Heart left ventricle (tissue), 13 donors: Measurements from ENCODE around the gene ANKRD11.

Experiments
- POLR2A ChIP-seq, 2 donors: fragments of 450-650 bp; IDR thresholded peaks; one replicate each; pipeline ENCODE4 v1.6.1; 2017; ENCODE audit warnings: antibody characterized with exemption in 2 of 2, mild to moderate bottlenecking in 2 of 2, moderate library complexity in 2 of 2
- TF ChIP-seq, protein P1 (sequence below), 12 donors: fragments of 200-600 bp; sonication (generic) in 4 of 12; IDR thresholded peaks; one replicate each; pipeline versions ENCODE4 v1.5.0 to v1.8.0; 2018 to 2022; ENCODE audit warnings: antibody characterized with exemption in 12 of 12, mild to moderate bottlenecking in 5 of 12
- donor health status: ischemic (EF 13 %, LVEDD 7.1; RV severe dilation, severe dysfunction).
- donor health status: DM: no; HTN: yes; CAD: no.
- donor health status: DM: no; HTN: no; CAD: no.
- donor health status: ischemic (EF 25% LVEDD 6.9; RV normal size, moderate dysfunction).
- donor health status: ischemic (EF 25% LVEDD 5.7; RV mildly dilated, moderate dysfunction).
- donor health status: ischemic (EF 35%, LVEDD 5.7; RV mildly dilated, moderate dysfunction).
- donor health status: nonischemic (EF 11% LVEDD 7.7; RV severe dilation, severe dysfunction).
- donor health status: DM: yes; HTN: yes; CAD: no.
- donor health status: PGD.
- donor health status: ischemic (EF 29% LVEDD 5.4; RV normal size, mild dysfunction).
- donor health status: nonischemic (EF 23%, LVEDD 6.1; RV moderate dilation, normal function).

DNA sequence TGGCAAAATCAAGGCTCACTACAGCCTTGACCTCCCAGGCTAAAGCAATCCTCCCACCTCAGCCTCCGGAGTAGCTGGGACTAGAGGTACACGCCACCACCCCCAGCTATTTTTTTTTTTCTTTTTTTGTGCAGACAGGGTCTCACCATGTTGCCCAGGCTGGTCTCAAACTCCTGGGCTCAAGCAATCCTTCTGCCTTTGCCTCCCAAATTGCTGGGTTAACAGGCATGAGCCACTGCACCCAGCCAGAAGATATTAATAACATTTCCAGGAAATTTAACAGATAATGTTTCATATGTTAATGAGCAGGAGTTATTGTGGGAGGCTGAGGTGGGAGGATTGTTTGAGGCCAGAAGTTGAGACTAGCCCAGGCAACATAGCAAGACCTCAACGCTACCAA lies 9.4 kb upstream of the ANKRD11 start:
- TF ChIP-seq, protein P1, sequence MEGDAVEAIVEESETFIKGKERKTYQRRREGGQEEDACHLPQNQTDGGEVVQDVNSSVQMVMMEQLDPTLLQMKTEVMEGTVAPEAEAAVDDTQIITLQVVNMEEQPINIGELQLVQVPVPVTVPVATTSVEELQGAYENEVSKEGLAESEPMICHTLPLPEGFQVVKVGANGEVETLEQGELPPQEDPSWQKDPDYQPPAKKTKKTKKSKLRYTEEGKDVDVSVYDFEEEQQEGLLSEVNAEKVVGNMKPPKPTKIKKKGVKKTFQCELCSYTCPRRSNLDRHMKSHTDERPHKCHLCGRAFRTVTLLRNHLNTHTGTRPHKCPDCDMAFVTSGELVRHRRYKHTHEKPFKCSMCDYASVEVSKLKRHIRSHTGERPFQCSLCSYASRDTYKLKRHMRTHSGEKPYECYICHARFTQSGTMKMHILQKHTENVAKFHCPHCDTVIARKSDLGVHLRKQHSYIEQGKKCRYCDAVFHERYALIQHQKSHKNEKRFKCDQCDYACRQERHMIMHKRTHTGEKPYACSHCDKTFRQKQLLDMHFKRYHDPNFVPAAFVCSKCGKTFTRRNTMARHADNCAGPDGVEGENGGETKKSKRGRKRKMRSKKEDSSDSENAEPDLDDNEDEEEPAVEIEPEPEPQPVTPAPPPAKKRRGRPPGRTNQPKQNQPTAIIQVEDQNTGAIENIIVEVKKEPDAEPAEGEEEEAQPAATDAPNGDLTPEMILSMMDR (IDR thresholded peaks at IDR 0.05): no peak
- no peak for TF ChIP-seq POLR2A (IDR thresholded peaks at IDR 0.05)
